ENCODE results near the gene NSMCE3. TPM values are rescaled to one million over a fixed set of nuclear protein-coding genes. Genes with fewer than 3 reads are reported as not detected.

NSMCE3 gene
- total and polyA plus RNA-seq, 2 donors from 2014 or later = 6.3 to 6.5 TPM

DNA sequence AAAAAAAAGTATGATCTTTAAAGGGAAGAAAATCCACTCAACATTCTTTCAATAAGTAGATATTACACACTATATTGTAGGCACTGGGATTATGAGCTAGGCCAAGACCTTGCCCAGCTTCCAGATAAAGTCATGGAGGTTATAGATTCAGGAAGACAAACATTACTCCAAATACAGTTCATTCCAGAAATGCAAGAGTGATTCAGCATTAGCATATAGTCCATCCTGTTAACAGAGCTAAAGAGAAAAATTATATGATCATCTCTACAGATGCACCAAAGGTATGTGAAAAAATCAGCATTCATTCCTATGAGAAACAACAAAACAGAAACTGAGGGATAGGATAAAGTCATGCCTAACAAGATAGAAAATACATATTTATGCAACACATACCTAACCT lies 42.1 kb upstream of the NSMCE3 start:
- H3K27ac ChIP-seq (ENCODE audit: low read depth in 2 of 2, low read length in 2 of 2) = no peak overlapping the region
- no peak overlapping the region for H3K9ac ChIP-seq (ENCODE audit: low read length in 3 of 3)
- no peaks in the 10 kb centered on the region for H3K4me1 ChIP-seq (ENCODE audit: control insufficient read depth in 2 of 3, insufficient read depth in 2 of 3, low read depth in 1 of 3, low read length in 3 of 3)
- H3K4me3 ChIP-seq (ENCODE audit: low read length in 3 of 3) = no peak overlapping the region
- no peaks in the 10 kb centered on the region for H3K36me3 ChIP-seq (ENCODE audit: control insufficient read depth in 2 of 3, insufficient read depth in 3 of 3, low read length in 3 of 3)
- no peak for FAIRE-seq
- no peaks in the 10 kb centered on the region for H3K9me3 ChIP-seq (ENCODE audit: control insufficient read depth in 2 of 3, insufficient read depth in 1 of 3, low read length in 3 of 3)
- TF ChIP-seq CTCF (IDR thresholded peaks at IDR 0.05; ENCODE audit: borderline replicate concordance, extremely low read depth, insufficient read depth) = no peak
- intact Hi-C loops (cut with DNase I) = no loop called here
- no peak for DNase-seq
- H3K27me3 ChIP-seq (ENCODE audit: control insufficient read depth, insufficient read depth, low read length) = no peaks in the 10 kb centered on the region

- H3K9ac ChIP-seq (ENCODE audit: low read length in 3 of 3) = no peak overlapping the region
These were observed 39.5 kb upstream of the NSMCE3 start for GRCh38 chr15:29309139-29309538.

DNA sequence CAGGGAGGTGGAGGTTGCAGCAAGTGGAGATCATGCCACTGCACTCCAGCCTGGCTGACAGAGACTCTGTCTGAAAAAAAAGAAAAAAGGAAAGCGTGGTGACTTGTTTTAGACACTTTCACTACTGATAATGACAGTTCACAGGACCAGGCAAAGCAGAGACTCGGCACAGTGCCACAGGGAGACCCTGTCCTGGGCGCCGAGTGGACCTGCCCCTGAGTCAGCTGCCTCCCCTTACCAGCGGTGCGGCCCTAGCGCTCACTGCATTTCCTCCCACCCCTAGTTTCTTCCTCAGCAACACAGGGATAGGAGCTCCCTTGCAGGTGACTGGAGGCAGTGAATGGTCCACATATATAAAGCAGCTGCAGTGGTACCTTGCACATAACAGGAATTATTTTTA lies 38.7 kb upstream of the NSMCE3 start:
- Histone ChIP-seq H3K36me3 (ENCODE audit: control insufficient read depth in 2 of 3, insufficient read depth in 3 of 3, low read length in 3 of 3) (no peaks in the 10 kb centered on the region), H3K9me3 (ENCODE audit: control insufficient read depth in 2 of 3, insufficient read depth in 1 of 3, low read length in 3 of 3) (no peaks in the 10 kb centered on the region), H3K9ac (ENCODE audit: low read length in 3 of 3) (no peak overlapping the region), H3K4me1 (ENCODE audit: control insufficient read depth in 2 of 3, insufficient read depth in 2 of 3, low read depth in 1 of 3, low read length in 3 of 3) (no peaks in the 10 kb centered on the region), H3K27ac (ENCODE audit: low read depth in 2 of 2, low read length in 2 of 2) (no peak overlapping the region), H3K4me3 (ENCODE audit: low read length in 3 of 3) (no peak overlapping the region), H3K27me3 (ENCODE audit: control insufficient read depth, insufficient read depth, low read length) (no peaks in the 10 kb centered on the region)
- no peak for DNase-seq
- intact Hi-C loops (cut with DNase I) = no loop called here
- no peak for TF ChIP-seq CTCF (IDR thresholded peaks at IDR 0.05; ENCODE audit: borderline replicate concordance, extremely low read depth, insufficient read depth)
- no peak for FAIRE-seq

More at GRCh38 chr15:29309139-29309538, 39.5 kb upstream of the NSMCE3 start:
- Histone ChIP-seq H3K27ac (ENCODE audit: low read depth in 2 of 2, low read length in 2 of 2) (no peak overlapping the region), H3K36me3 (ENCODE audit: control insufficient read depth in 2 of 3, insufficient read depth in 3 of 3, low read length in 3 of 3) (no peaks in the 10 kb centered on the region), H3K27me3 (ENCODE audit: control insufficient read depth, insufficient read depth, low read length) (no peaks in the 10 kb centered on the region), H3K4me3 (ENCODE audit: low read length in 3 of 3) (no peak overlapping the region), H3K4me1 (ENCODE audit: control insufficient read depth in 2 of 3, insufficient read depth in 2 of 3, low read depth in 1 of 3, low read length in 3 of 3) (no peaks in the 10 kb centered on the region), H3K9me3 (ENCODE audit: control insufficient read depth in 2 of 3, insufficient read depth in 1 of 3, low read length in 3 of 3) (no peaks in the 10 kb centered on the region)
- TF ChIP-seq CTCF (IDR thresholded peaks at IDR 0.05; ENCODE audit: borderline replicate concordance, extremely low read depth, insufficient read depth) = no peak
- no peak for FAIRE-seq
- intact Hi-C loops (cut with DNase I) = no loop called here
- no peak for DNase-seq

DNA sequence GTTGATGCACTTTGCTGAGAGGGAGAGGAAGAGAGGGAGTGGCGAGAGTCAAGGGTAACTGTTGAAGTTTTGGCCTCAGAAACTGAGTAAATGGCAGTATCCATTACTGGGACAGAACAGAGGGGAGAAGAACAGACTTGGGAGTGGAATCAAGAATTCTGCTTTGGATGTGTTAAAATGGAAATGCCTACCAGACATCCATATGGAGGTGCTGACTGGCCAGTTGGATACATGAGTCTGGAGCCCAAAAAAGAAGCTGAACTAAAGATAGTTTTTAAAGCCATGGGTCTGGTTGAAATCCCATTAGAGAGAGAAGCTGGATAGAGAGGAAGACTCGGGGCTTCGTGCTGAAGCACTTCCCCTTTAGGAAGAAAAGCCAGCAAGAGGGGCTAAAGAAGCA lies 35.9 kb upstream of the NSMCE3 start:
- FAIRE-seq = no peak
- no peak overlapping the region for H3K27ac ChIP-seq (ENCODE audit: low read depth in 2 of 2, low read length in 2 of 2)

More for the DNA sequence above, 35.9 kb upstream of the NSMCE3 start:
- no peak for DNase-seq
- Histone ChIP-seq H3K36me3 (ENCODE audit: control insufficient read depth in 2 of 3, insufficient read depth in 3 of 3, low read length in 3 of 3) (no peaks in the 10 kb centered on the region), H3K4me3 (ENCODE audit: low read length in 3 of 3) (no peak overlapping the region), H3K9me3 (ENCODE audit: control insufficient read depth in 2 of 3, insufficient read depth in 1 of 3, low read length in 3 of 3) (no peaks in the 10 kb centered on the region), H3K4me1 (ENCODE audit: control insufficient read depth in 2 of 3, insufficient read depth in 2 of 3, low read depth in 1 of 3, low read length in 3 of 3) (no peaks in the 10 kb centered on the region), H3K27me3 (ENCODE audit: control insufficient read depth, insufficient read depth, low read length) (no peaks in the 10 kb centered on the region), H3K9ac (ENCODE audit: low read length in 3 of 3) (no peak overlapping the region)
- TF ChIP-seq CTCF (IDR thresholded peaks at IDR 0.05; ENCODE audit: borderline replicate concordance, extremely low read depth, insufficient read depth) = no peak
- intact Hi-C loops (cut with DNase I) = no loop called here

Data from kidney (tissue), 14 donors.